ENCODE data around the gene TMEM94.
"Not testable (repeated sequence)": the region's sequence is repeated elsewhere in the genome, so short reads cannot be mapped to it uniquely, and the experiment has no call there.

TMEM94 gene

DNA sequence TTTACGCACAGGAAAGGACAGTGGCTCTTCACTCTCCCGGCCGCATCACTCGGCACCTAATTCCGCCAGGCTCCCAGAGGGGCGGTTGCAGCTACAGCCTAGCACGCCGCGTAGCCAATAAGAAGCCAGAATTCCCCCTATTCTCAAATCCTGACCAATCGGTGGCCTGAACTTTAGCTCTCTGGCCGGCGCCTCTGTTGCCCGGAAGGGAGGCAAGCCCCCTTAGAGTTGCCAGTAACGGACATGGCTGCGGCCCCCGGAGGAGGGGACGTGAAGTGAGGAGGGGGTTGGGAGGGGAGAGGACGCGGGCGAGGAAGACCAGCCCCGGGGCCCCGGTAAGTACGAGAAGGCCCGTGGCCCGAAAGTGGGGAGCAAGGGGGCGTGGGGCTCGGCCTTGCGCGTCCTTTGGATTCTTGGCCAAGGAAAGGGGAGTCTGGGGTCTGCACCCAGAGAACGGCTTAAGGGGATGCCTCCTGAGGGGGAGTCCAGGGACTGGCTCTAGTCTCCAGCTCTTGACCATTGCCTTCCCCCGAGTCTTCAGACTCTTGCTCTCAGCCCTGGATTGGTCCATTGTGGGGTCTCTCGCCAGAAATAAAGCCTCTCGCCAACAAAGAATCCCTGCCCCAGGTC lies at the start of gene TMEM94:
TMEM94 (plus strand) TSS at position 219 of the 630 bp plus-strand sequence. CDS start 15,271 bp downstream, outside the sequence.
- DNase-seq: peak; percentile 98

DNA sequence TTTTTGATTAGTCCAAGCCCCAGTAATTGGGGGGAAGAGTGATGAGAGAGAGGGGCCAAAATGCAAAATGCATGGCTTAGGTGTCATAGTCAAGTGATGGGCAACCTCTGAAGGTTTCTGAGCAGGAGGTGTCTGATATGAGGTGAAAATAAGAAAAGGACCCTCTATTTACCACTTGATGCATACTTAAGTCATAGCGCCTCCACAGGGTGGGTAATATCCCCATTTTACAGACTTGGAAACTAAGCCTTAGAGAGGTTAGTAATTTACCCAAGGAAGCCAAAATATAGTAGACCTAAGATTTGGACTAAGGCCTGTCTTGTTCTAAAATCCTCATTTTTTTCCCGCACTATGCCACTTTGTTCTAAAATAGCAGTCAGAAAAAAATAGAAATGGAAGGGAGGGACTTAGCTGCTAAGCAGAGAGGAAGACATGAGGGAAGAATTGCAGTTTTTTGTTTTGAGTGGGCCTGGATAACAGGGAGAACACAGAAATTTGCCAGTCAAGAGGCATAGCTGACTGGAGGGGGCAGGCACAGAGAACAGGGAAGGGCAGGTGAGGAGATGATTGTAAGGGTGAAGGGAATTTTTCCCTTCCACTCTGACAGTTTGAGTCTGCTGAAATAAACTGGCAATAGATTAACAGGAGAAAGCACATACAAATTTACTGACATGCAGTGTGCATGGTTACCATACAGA lies 48.6 kb upstream of the TMEM94 start:
- no peak for DNase-seq

DNA sequence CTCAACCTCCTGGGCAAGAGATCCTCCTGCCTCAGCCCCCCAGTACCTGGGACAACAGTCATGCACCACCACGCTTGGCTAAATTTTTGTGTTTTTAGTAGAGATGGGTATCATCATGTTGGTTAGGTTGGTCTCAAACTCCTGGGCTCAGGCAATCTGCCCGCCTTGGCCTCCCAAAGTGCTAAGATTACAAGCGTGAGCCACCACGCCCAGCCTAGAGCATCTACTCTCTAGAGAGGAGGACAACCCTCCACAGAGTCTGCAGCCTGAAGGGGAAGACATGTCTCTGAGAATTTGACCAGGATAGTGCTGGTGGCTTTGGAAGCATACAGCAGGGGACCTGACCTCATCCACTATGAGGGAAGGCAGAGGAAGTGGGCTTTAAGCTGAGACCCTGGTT lies 46.3 kb upstream of the TMEM94 start:
- no peak for DNase-seq

DNA sequence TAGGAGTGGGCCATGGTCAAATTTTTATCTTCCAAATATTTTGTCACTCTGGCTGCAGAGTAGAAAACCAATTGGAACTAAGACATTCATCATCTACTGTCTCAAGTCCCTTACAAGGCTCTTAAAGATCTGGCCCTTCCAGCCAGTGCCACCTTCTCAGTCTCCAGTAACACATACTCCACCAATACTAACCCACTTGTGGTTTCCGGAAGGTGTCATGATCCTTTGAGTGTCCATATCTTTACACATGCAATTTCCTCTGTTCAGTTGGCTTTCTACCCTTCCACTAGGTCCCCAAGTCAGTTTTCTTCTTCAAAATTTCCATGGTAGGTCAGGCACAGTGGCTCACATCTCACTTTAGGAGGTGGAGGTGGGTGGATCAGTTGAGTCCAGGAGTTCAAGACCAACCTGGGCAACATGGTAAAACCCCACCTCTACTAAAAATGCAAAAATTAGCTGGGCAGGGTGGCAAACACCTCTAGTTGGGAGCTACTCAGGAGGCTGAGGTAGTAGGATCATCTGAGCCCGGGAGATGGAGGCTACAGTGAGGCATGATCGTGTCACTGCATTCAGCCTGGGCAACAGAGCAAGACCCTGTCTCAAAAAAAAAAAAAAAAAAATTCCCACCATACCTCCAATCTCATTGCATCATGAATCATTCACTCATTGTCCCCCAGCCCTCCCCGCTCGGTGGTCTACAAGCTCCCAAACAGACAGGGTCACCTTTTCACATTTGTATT lies 44.9 kb upstream of the TMEM94 start:
- DNase-seq: no peak

DNA sequence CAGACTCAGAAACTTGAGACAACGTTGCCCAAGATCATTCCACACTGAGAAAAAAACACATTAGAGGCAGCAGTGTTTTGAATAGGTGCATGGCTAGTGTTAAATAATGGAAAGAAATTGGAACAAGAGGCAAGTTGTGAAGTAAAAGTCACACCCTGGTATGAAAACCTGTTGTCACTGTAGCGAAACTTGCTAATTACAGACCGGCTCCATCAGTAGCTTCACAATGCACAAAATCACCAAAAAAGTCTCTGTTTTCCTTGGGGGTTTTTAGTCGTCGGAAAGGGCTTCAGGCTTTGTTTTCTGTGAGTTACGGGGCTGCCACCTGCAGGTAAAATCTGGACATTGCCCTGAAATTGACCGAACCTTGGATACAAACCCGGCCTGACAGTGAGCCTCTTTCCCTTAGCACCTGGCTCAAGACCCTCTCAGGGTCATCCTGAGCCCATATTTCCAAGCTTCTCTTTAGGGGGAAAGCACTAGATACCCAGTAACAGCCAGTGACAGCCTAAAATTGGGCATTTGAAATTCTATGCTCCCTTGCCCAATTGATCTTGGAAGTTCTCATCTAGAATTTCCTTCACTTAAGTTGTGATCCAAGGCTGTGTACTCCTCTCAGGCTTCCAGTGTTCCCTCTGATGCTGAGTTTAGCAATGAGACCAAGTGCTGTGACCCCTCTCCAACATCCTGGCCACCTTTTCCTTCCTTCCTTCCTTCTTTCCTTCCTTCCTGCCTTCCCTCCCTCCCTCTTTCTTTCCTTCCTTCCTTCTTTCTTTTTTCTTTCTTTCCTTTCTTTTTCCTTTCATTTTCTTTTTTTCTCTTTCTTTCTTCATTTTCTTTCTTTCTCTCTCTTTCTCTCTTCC lies 43.7 kb upstream of the TMEM94 start:
- DNase-seq: peak; percentile 45

DNA sequence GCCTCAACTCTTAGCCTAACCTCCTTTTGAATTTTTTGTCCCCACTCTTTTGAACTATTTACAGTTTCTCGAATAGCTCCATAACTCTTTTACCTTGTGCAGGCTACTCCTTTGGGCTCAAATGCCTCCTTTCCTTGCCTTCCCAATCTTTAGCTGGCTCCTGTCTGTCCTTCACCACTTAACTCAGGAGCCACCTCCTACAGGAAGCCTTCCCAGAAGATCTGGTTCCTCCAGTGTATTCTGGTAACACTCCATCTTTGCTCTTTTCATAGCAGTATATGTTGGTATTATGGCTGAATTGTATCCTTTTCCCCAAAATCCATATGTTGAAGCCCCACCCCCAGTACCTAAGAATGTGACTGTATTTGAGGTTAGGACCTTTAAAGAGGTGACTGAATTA lies 41.9 kb upstream of the TMEM94 start:
- DNase-seq: no peak

DNA sequence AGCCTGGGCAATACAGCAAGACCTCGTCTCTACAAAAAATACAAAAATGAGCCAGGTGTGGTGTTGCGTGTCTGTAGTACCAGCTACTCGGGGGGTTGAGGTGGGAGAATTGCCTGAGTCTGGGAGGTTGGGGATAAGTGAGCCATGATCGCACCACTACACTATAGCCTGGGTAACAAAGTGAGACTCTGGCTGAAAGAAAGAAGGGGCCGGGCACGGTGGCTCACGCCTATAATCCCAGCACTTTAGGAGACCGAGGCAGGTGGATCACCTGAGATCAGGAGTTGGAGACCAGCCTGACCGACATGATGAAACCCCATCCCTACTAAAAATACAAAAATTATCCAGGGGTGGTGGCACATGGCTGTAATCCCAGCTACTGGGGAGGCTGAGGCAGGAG lies 40.4 kb upstream of the TMEM94 start:
- no peak for DNase-seq

DNA sequence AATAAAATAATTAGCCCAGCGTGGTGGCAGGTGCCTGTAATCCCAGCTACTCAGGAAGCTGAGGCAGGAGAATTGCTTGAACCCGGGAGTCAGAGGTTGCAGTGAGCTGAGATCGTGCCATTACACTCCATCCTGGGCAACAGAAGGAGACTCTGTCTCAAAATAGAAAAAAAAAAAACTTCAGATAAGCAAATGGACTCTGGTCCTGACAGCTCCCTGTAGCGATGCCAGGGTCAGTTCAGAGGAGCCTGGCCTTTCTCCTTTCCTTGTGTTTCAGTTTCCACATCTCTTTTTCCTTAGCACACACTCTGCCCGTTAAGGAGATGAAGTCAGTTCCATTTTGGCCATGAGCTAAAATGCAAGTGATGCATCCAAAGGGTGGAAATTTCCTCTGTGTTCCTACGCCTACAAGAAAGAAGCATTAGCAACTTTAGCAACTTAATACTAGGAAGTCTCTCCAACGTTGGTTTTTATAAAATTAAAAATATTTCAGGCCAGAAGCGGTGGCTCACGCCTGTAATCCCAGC lies 39.3 kb upstream of the TMEM94 start:
- no peak for DNase-seq

DNA sequence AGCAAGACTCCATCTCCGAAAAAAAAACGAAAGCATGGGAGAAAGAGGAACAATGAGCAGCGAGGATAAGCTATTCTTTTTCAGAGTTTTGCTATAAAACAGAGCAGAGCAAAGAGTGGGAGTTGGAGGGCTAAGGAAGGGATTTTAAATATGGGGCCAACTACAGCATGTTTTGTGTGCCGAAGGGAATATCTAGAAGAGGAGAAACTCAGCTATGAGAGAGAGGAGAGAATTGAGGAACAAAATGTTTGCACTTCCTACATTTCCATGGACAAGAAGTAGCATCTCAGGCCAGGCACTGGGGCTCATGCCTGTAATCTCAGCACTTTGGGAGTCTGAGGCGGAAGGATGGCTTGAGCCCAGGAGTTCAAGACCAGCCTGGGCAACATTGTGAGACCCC lies 37.9 kb upstream of the TMEM94 start:
- no peak for DNase-seq

DNA sequence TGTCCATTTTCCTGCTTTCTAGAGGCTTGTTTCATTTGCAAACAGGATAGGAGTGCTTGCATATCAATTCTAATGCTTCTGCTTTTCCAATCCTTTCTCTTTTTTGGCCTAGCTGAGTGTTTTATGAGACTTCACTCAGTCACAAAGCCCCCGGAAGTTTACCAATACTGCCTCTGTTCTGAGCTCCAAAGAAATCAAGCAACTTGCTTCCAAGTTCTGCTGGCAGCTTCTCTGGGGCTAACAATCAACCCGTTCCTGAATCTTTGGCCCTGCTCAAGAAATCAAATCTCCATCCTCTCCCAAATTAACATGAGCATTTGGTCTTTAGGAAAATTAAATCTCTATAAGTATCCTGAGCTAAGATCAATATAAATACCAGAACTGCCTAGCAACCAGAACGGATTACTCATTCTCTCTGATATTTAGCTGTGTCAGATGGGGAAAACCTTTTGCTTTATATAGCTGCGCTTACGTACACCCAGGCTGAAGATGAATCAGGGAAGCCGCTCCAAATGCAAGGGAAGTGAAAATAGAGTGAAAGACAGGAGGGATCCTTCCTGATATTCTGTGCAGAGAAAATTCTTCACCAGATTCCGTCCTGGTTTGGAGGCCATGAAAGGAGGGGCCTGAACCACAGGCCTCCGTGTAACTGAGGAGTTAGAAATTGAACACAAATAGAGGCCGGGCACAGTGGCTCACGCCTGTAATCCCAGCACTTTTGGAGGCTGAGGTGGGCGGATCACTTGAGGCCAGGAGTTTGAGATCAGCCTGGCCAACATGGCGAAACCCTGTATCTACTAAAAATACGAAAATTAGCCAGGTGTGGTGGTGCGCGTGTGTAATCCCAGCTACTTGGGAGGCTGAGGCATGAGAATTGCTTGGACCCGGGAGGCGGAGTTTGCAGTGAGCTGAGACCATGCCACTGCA lies 27.6 kb upstream of the TMEM94 start:
- no peak for DNase-seq

DNA sequence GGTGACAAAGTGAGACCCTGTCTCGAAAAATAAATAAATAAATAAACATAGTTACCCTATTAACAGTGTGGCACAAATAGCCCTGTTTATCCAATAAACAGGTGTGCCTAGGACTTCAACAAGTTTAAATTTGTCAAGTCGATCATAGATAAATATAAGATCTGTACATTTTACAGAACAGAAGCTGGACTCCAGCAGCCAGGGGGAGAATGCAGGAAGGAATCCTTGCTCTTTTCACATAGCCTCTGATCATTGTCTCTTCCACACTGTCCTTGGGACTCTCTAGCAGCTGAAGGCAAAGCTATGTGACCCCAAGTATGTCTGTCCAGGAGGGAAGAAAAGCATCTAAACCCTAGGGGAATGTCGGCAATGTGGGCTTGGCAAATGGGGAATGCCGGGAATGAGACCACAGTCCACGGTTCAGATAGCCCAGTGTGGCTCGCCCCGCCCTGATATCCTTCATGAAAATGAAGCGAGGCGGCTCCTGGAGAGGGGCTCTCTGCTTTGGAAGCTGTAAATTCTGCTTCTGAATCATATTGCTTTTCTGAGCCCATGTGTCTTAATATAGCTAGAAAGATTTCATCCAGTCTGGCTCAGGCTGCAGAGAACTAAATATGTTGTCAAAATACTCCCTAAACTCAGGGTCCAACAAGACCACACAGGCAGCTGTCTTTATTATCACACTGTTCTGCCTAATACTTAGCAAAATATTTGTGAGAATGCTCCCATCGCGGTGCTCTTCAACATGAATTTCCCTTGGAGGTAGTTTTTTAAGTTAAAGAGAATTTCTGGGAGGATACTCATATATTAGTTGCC lies 26.1 kb upstream of the TMEM94 start:
- no peak for DNase-seq

DNA sequence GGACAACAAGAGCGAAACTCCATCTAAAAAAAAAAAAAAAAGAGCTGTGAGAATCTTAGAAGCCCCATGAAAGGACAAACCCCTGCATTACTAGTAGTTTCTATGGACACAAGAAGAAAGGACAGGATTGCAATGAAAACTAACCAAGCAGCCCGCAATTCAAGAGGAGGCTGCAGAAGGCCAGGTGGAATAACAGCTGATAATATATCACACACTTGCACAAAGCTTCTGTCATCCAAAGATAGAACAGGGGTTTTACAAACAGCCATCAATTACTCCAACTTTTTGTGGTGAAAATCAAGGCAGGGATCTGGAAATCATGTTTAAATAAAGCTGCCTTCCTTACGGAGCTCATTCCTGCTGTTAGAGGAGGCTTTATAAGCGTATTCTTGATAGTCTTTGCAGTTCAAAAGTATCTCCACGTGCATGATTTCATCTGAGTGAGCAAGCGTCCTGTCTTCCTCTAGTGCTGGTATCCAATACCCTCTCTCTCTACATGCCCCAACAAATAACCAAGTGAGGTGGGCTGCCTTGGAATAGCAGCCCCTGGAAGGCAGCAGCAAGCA lies 23.1 kb upstream of the TMEM94 start:
- DNase-seq: no peak

DNA sequence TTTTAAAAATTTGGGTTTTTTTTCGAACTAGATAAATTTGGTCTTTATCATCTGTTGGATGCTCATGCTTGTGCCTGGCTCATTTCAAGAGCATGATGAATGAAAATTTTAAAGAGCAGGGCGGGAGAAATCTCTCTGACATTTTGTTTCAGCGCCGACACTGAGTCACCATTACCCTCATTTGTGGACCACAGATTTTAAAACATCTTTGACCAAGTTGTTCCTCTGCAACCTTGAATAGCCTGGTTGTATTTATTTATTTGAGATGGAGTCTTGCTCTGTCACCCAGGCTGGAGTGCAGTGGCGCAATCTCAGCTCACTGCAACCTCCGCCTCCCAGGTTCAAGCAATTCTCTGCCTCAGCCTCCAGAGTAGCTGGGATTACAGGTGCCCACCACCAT lies 22.0 kb upstream of the TMEM94 start:
- not testable (repeated sequence) for DNase-seq

DNA sequence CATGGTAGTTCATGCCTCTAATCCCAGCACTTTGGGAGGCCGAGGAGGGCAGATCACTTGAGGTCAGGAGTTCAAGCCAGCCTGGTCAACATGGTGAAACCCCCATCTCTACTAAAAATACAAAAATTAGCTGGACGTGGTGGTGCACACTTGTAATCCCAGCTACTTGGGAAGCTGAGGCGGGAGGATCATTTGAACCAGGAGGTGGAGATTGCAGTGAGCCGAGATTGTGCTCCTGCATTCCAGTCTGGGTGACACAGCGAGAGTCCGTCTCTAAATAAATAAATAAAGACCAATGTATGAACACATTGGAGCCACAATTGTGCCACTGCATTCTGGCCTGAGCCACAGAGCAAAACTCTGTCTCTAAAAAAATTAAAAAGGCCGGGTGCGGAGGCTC lies 19.0 kb upstream of the TMEM94 start:
- not testable (repeated sequence) for DNase-seq

DNA sequence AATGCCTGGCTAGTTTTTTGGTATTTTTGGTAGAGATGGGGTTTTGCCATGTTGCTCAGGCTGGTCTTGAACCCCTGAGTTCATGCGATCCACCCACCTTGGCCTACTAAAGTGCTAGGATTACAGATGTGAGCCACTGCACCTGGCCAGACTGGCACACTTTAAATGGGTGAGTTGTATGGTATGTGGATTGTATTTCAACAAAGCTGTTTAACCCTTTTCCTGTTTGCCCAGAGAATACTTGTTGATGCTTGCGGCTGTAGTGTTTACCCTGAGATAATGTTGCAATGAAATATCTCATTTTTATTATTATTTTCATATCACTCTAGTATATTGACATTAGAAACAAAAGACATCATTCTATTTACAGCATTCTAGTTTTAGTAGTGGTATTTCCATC lies 17.1 kb upstream of the TMEM94 start:
- DNase-seq: no peak

DNA sequence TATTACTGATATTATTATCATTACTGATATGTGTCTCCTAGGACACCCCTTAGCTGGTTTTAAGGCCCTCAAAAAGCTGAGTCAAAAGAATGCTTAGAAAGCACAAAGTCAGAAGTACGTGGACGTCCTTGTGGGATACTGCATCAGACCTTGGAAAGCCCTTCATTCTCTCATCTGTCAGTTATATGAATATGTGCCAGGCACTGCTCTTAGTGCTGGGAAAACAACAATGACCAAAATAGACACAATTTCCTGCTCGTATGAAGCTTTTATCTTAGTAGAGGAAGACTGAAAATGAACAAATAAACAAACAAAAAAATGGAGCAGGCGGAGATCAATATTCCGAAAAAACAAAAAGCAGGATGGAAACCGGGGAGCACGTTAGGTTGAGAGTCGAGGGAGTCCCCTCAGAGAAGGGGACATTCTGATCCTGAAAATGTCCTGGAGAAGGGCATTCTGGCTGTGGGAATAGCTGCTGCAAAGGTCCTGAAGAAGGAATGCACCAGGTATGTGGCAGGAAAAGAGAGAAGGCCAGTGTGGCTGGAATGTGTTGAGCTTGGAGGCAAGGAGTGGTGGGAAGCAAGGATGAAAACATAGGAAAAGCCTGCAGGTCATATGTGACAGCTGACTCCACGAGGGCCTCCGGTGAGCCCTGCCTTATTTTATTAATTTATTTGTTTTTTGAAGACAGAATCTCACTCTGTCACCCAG lies 15.5 kb upstream of the TMEM94 start:
- DNase-seq: no peak

DNA sequence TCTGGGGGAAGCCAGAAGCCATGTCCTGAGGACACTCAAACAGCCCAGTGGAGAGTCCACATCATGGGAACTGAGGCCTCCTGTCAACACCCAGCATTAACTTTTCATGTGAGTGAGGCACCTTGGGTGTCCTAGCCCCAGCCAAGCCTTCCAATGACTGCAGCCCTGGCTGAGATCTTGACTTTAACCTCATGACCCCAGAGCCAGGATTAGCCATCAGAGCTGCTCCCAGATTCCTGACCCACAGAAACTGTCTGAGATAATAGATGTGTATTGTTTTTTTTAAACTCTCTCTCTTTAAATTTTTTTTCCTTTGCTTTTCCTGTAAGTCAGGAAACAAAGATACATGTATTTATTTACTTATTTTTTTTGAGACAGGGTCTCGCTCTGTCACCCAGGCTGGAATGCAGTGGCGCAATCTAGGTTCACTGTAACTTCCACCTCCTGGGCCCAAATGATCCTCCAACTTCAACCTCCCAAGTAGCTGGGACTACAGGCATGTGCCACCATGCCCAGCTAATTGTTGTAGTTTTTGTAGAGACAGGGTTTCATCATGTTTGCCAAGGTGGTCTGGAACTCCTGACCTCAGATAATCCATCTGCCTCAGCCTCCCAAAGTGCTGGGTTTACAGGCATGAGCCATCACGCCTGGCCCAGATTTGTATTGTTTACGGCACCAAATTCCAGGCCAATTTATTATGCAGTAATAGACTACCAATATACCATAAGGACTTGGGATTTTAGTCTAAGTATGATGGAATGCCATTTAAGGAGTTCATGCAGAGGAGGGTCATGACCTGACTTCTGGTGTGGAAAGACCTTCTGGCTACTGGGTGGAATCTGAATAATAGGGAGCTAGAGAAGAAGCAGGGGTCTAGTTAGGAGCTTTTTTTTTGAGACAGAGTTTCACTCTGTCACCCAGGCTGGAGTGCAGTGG lies 14.0 kb upstream of the TMEM94 start:
- no peak for DNase-seq

DNA sequence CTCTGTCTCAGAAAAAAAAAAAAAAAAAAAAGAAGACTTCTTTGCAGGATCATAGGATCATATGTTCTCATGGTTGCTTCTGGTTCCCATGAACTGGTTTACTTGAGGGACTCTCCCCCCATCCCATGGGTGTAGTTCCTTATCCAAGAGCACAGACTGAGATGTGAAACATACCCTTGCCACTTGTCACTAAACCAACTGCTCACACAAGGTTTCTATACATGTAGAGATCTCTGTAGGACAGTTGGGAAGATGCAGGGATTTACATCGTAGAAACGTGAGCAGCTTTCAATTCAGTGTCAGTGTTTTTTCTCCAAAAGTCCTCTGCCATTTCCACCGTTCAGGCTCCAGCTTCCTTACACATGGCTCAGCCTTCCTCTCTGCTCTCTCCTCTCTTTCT lies 11.1 kb upstream of the TMEM94 start:
- DNase-seq: no peak

DNA sequence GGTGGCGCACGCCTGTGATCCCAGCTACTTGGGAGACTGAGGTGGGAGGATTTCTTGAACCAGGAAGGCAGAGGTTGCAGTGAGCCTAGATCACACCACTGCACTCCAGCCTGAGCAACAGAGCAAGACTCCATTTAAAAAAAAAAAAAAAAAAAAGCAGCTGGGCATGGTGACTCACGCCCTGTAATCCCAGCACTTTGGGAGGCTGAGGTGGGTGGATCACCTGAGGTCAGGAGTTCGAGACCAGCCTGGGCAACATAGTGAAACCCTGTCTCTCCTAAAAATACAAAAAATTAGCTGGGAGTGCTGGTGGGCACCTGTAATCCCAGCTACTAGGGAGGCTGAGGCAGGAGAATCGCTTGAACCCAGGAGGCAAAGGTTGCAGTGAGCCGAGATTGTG lies 10.5 kb upstream of the TMEM94 start:
- not testable (repeated sequence) for DNase-seq
